Left lobe of liver (tissue), 2 donors: Measurements from ENCODE around the gene ASB14. TPM values are rescaled to one million over a fixed set of nuclear protein-coding genes. Genes with fewer than 3 reads are reported as not detected.
"Not testable (repeated sequence)": the region's sequence is repeated elsewhere in the genome, so short reads cannot be mapped to it uniquely, and the experiment has no call there.

ENCODE experiments used
- ATAC-seq: fragments of 200-7000 bp; cut with Tn5 transposase; one replicate; pipeline ENCODE4 v1.9.1; 2020; ENCODE audit warnings: mild to moderate bottlenecking, moderate library complexity
- DNase-seq: peaks from one replicate; pipeline ENCODE4 v3.0.0-alpha.2; 2020; ENCODE audit warnings: low spot score
- total RNA-seq: library from RNA; stranded (reverse); gene quantifications from one replicate; pipeline ENCODE4 v1.2.1, GENCODE V29; 2021
- donor health status: DM: no; HTN: no; CAD: no; lungs with moderate emphysema.
- donor health status: DM: no; HTN: yes; CAD: no.

ASB14 gene
- total RNA-seq, result not detected

DNA sequence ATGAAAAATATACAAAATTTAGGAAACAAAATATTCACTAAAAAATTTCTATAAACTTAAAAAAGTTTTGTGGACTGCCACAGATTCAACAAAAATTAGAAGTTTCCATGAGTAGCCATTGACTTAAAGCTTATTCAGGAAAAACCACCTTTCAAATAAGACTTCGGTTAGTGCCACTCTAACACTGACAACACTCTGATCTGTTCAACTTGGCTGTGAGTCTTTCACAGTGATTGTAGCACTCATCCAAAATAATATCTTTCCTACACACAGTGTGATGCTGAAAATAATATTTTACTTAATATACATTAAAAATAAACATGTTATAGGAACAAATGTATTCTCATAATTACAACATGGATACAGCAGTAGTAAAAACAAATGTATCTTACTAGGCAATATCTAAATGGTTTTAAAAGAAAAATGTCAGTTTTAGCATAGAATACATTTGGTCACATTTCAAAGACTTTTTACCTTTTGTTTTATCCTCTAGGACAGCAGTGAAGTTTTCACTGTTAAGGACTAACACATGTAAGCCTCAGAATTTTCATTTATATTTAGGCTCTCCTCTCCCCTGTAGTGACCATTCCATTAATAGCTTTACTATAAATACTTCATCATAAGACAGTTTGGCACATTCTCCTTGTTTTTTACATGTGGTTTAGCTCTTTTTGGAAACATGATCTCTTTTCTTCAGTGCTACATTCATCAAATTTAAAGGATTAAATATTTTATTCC, at the start of gene ASB14:
Gene ASB14, minus strand, starts transcription at position 527 of the 738 bp plus-strand sequence. CDS start 652 bp downstream, outside the sequence.
- DNase-seq, result no peak
- ATAC-seq, result no peak

DNA sequence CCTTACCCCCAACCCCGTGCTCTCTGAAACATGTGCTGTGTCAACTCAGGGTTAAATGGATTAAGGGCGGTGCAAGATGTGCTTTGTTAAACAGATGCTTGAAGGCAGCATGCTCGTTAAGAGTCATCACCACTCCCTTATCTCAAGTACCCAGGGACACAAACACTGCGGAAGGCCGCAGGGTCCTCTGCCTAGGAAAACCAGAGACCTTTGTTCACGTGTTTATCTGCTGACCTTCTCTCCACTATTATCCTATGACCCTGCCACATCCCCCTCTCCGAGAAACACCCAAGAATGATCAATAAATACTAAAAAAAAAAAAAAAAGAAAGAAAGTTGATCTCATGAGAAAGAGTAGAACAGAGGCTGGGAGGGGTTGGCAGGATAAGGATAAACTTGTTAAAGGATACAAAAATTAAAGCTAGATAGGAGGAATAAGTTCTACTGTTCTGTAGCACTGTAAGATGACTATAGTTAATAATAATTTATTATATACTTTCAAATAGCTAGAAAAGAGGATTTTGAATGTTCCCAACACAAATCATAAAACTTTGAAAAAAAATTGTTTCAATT, 46.7 kb upstream of the ASB14 start:
- not testable (repeated sequence) for DNase-seq

DNA sequence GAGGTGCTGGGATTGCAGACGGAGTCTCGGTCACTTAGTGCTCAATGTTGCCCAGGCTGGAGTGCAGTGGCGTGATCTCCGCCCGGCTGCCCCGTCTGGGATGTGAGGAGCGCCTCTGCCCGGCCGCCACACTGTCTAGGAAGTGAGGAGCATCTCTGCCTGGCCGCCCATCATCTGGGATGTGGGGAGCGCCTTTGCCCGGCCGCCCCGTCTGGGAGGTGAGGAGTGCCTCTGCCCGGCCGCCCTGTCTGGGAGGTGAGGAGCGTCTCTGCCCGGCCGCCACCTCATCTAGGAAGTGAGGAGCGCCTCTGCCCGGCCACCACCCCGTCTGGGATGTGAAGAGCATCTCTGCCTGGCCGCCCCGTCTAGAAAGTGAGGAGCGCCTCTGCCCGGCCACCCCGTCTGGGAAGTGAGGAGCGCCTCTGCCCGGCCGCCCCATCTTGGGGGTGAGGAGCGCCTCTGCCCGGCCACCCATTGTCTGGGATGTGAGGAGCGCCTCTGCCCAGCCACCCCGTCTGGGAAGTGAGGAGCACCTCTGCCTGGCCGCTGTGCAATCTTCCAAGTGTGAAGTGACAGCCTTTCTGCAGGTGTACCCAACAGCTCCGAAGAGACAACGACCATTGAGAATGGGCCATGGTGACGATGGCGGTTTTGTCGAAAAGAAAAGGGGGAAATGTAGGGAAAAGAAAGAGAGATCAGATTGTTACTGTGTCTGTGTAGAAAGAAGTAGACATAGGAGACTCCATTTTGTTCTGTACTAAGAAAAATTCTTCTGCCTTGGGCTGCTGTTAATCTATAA, 46.0 kb upstream of the ASB14 start:
- not testable (repeated sequence) for ATAC-seq, DNase-seq

More for the DNA sequence above, 46.7 kb upstream of the ASB14 start:
- ATAC-seq, result not testable (repeated sequence)

DNA sequence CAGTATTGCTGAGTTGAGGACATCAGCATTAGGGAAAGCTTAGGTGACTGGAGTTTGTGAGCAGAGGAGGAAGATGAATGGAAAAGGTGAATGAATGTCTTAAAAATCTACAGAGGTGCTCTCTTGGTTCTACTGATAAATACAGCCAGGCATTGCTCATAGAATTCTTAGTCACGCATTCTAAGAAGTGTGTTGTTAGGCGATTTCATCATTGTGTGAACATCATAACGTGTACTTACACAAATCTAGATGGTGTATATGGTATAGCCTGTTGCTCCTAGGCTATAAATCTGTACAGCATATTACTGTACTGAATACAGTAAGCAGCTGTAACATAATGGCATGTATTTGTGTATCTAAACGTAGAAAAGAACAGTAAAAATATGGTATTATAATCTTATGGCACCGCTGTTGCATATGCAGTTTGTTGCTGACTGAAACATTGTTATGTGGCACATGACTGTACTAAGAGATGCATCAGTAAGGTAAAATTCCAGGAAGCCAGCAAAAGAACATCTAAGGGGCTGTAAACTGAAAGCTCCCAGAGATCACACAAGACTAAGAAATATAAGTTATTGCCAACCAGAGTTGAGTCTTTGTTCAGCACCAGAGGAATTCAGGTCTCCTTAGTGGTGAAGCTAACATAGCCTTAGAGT, 42.9 kb upstream of the ASB14 start:
- DNase-seq (no peak), ATAC-seq (no peak)

DNA sequence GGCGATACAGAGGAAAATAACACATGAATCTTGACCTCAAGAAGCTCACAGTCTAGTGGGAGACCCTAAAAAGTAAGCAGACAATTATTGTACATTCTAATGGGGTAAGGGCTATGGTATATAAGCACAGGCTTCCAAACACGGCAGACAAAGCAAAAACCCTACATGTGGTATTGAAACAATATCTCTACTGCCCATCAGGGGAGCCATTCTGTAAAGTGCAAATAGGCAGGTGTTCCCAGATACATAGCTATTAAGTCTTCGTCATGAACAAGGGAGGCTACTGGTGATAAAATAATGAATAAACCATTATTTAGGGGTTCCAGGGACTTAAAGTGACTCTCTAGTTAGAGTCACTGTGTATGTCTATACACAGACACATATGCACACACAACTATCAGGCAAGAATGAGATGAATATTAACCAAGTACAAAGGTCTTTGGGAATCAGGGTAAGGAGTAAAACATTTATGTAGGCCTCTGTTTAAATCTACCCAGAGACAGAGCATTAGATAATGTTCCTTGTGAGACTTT, 38.7 kb upstream of the ASB14 start:
- no peak for ATAC-seq
- DNase-seq, result no peak

DNA sequence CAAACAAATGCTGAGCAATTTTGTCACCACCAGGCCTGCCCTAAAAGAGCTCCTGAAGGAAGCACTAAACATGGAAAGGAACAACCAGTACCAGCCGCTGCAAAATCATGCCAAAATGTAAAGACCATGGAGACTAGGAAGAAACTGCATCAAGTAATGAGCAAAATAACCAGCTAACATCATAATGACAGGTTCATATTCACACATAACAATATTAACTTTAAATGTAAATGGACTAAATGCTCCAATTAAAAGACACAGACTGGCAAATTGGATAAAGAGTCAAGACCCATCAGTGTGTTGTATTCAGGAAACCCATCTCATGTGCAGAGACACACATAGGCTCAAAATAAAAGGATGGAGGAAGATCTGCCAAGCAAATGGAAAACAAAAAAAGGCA, 34.0 kb upstream of the ASB14 start:
- not testable (repeated sequence) for DNase-seq, ATAC-seq

DNA sequence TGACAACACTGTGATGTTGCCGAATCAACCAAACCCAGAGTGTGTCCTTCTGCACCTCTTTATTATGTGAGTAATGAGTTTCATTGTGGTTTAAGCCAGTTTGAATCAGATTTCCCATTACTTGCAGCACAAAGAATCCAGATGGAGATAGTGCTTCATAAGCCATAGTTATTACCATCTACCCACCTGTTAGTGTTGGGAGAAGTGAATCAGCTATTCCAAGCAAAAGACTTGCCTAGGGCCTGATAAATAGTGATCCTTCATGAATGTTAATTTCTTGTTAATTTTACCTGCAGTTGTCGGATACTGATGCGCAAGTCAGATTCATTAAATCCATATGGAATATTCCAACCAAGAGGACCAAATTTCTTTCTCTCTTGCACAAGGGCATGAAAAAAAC, 21.7 kb upstream of the ASB14 start:
- DNase-seq, result no peak
- ATAC-seq, result no peak

DNA sequence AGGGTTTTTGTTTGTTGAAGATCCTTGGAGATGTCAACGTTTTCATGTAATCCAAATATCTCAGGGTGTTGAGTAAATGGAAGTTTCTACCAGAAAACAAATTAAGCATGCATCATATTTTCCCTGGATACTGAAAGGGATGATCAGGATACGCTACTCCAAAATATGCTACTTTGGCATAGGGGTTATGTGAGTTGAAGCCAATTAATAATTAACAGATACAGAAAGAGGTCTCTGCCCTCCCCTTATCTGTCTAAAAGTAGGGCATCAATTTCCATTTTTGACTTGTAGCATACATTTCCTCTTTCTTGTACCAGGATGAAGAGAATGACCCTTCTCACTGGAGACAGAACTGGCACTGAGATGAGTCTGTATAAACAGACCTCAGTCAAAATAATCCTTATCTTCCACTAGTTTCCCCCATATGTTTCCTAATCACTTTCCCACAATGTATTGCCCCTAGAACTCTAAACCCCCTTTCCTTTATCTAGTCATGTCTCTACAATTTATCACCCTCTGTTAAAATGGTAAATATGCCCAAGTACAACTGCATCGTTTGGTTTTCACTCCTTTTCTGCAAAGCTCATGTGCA, 17.4 kb upstream of the ASB14 start:
- DNase-seq (no peak), ATAC-seq (peak; percentile 52)

DNA sequence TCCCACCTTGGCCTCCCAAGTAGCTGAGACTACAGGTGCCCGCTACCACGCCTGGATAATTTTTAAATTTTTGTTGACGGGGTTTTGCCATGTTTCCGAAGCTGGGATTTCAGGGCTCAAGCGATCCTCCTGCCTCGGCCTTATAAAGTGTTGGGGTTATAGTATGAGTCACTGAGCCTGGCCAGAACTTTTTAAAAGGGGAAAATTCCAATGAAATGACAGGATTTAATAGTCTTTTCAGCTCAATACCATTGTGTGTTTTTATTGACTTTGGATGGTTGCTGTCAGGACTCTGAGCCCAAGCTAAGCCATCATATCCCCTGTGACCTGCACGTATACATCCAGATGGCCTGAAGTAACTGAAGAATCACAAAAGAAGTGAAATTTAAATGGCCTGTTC, 11.0 kb upstream of the ASB14 start:
- DNase-seq, ATAC-seq: not testable (repeated sequence)

DNA sequence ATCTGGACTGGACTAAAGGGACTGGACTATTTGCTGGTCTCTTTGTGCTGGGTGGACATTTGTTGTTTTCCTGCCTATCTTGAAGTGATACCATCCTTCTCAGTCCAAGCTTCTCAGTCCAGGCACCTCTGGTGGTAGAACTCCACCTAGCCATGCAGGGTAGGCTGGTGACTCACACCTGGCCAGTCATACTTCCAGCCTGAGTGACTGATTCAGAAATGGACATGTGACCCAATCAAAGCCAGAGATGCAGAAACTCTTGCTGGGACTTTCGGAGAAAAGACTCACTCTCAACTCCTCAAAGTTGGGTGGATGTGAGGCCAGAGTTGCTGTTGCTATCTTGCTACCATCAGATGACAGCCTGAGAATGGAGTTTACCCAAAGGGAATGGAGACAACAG, 5.6 kb upstream of the ASB14 start:
- ATAC-seq, result no peak
- DNase-seq, result no peak

DNA sequence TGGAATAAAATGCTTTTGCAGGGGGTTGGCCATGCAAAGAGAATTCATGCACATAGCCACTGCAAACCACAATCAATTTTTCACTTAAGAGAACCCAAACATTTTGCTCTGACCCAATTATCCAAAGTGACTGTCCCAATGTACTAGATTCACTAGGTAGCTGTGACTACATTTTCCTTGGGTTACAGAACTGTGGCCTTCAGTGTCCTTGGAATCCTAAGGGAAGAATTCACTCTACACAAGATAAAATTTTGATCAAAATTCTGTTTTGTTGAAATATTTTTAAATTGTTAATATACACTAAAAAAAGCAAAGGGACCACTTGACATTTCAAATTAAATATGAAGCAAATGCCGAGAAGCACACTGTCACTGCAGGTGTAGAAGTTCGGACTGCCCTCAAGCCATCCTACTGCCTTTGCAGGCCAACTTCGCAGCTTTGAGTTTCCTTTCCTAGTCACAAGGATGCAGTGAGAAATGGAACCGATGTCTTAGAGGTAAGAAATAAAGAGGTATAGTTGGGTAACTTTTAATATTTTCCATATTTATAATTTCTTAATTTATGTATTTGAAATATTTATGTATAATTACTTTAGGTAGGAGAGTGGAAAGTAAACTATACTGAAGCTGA, 527 bp upstream of the ASB14 start:
- no peak for ATAC-seq

DNA sequence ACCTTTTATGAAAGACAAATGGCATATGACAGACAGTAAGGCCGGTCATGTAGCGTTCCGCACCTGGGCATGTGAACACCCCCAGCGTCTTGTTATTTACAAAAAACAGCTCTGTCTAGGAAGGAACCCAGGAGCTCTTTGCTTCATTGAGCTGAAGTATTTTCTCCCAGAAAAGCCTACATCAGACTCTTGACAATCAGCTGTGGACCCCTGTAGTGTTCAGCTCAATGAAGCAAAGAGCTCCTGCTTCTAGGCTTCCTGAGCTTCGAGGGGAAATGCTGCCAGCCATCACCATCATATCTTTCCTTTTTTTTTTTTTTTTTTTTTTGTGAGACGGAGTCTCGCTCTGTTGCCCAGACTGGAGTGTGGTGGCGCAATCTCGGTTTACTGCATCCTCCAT, 4.1 kb downstream of the ASB14 start:
- ATAC-seq, result no peak
- no peak for DNase-seq

More for the DNA sequence above, 527 bp upstream of the ASB14 start:
- DNase-seq, result no peak

DNA sequence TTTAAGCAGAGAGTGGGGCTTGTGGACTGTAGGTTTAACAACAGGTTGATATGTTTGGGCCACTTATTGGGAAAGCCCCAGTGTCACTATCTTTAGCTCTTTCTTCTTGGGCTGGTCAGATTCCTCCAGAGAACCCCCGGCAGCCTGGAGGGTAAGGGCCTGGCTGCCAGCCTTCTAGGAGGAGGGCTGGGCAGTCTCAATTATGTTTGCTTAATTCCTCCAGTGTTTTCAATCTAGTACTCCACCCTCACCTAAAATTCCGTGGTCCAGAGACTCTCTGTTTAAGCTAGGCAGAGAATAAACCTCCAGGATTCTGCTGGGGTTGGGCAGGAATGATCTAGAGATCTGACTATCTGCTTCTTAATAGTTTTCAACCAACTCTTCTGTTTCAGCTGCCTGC, 5.3 kb downstream of the ASB14 start:
- no peak for ATAC-seq
- DNase-seq, result no peak

DNA sequence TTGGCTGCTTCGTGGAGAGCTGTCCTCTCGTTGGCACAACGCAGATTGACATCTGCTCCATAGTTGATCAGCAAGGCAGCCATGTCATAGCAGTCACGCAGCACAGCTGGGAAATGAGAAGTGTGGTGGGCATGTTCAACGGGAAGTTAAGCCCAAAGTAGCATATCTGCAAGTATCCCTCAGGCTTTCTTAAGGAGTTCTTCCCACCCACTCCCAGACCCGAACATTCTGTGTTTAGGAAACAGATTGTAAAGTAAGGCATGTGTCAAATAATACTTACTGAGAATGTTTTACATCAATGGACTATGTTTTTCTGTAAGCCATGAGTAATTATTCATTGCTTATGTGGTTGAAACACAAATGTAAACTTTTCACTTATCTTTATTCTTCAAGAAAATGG, 9.2 kb downstream of the ASB14 start:
- DNase-seq (no peak), ATAC-seq (no peak)

DNA sequence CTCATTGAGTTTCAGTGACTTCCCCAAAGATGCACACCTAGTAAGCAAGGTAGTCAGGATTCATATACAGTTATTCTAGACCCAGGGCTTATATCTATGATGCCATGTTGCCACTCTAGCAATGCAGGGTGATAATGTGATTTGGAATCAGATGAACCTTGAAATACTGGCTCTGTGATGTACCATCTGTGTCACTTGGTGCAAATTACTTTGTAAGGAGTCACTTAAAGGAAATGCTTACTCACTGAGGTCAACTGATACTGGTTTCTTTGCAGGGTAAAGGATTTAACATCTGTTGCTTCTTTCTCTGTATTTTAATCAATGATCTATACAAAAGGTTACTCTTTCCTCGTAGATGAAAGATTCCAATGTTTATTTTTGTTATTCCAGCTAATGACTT, 10.8 kb downstream of the ASB14 start:
- ATAC-seq, result no peak
- no peak for DNase-seq

DNA sequence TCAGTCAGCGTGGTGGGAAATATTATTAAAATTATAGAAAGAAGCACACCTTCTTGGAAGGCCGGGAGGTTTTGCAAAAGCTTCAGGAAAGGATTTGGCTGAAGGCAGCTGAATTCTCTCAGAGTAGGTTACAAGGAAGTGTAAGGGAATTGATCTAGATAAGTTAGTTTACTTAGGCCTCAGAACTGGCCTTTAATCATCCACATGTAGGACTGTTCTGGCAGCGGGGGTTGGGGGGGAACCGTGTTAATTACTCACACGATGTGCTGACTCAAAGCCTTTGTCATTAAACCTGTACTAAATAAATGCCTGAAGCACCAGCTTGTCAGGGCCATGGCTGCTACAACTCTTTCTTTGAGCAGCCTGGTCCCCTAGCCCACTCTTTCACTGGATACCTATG, 12.8 kb downstream of the ASB14 start:
- ATAC-seq (no peak), DNase-seq (no peak)

DNA sequence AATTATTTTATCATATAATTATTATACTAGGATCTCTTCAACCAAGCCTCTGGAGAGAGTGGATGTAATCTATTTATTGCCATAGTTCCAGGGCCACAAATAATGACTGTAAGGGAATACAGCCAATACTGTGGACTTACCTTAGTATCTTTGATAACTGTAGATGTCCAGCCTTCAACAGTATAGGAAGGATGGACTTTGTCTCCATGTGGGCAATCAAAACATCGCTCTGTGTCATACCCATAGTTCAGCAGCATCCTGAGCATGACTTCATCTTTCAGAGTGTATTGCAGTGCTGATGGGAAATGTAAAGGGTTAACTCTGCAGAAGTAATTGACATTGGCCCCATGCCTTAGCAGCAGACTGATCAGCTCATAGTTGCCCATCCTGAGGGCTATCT, 14.2 kb downstream of the ASB14 start:
- DNase-seq (no peak), ATAC-seq (no peak)

DNA sequence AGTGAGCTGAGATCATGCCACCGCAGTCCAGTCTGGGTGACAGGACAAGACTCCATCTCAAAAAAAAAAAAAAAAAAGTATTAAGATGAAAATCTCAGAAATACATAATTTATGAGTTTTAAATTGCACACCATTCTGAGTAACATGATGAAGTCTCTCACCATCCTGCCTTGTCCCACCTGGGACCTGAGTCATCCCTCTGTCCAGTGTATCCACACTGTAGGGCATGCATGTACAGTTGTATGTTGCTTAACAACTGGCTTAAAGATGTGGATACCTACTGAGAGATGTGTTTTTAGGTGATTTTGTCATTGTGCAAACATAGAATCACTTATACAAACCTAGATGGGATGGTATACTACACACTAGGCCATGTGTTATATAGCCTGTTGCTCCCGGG, 17.1 kb downstream of the ASB14 start:
- ATAC-seq, result no peak

DNA sequence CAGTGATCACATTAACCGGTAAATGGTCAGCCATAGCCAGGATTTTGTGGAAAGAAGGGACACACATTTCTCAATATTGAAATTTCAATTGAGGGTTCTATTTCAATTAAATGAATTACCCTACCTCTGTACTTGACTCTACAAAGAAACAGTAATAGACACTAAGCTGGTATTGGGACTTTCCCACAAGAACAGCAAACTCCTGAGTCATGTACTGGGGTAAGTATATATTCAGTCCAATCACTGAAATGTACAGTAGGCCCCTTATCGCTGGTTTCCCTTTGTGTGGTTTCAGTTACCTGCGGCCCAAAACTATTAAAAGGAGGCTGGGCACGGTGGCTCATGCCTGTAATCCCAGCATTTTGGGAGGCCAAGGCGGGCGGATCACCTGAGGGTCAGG, 17.6 kb downstream of the ASB14 start:
- DNase-seq, result no peak

More for the DNA sequence above, 17.1 kb downstream of the ASB14 start:
- DNase-seq, result no peak

DNA sequence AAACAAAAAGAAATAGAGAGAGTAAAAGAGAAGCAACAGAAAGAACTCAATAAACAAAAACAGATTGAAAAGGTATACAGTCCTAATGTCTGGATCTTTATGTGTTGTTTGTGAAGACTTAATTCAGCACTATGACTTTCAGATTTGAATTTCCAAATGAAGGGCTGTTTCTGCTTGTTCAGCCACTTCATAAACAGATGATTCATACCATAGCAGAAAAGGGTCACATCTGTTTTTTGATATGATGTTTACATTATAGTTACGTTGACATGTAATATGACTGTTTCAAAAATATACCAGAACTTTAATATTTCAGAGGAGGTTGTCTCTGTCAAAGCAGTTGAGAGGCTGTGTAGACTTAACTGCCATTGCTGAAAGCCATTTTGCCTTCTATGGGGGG, 24.1 kb downstream of the ASB14 start:
- ATAC-seq, result no peak
- DNase-seq, result no peak

More for the DNA sequence above, 17.6 kb downstream of the ASB14 start:
- no peak for ATAC-seq
